HG03064 (cell line): ENCODE measurements around the gene ITM2A.

Experiments used
- ATAC-seq: cut with Tn5 transposase; IDR thresholded peaks from one replicate; pipeline ENCODE4 v1.9.1; 2021; ENCODE audit warnings: low read depth; ENCODE audit not compliant: unreplicated experiment

ITM2A gene

DNA sequence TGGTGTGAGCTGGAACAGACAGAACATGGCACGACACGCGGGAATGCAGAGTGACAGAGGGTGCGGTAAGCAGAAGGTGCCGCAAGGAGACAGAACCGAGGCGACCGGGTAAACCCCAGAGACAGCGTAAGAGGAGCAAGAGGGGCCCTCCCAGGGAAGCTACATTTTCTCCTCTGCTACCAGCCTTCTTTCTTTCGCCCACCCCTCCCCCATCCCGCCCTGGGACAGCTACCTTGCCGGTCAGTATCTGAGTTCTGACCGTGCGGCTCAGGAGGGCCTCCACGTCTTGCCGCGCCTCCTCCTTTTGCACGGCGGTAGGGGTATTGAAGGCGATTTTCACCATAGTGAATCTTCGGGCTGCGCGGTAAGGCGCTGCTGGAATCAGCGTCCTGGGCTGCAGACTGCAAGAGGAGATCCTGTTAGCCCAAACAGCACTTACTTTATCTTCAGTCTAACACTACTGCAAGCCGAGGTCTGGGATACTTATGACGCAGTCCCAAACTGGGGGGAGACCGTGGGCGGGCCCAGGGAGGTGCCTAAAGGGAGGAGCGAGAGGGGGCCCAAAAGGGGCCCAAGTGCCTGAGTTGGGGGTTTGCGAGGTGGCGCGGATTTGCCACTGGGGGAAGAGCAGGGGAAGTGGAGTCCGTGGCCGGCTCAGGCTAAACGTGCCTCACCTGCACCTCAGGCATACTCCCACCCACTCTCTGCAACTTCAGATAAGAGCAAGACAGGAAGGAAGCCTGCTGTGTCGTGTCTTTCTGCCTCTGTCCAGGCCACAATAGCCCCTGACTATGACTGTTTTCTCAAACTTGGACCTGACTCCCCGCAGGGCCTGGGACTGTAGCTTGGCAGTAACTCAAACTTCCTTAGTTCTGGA is at the start of gene ITM2A:
Gene ITM2A (minus strand): TSS at position 462 of the 877 bp plus-strand sequence. CDS start 119 bp downstream, at position 343.
- ATAC-seq = peak; percentile 50

DNA sequence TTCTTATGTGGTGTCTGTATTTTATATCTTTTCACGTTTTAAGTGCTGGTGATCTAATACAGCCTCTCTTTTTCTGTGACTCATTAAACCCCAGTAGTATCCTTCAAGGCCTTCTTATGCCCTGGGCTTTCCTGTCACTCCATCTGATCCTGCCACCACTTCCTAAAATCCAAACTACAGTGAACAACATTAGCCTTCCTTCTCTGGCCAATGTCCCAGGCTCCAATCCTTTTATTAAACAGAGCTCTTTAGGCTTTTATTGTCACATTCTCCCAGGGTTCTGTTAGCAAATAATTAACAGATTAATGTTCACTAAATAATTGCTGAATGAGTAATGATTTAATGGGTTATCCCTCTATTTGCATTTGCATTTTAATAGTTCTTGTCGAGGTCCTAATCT is 47.9 kb upstream of the ITM2A start:
- ATAC-seq = no peak

GRCh38 chrX:79413963-79414362 is 46.8 kb upstream of the ITM2A start:
- no peak for ATAC-seq

GRCh38 chrX:79412972-79413371 is 45.8 kb upstream of the ITM2A start:
- ATAC-seq = no peak

DNA sequence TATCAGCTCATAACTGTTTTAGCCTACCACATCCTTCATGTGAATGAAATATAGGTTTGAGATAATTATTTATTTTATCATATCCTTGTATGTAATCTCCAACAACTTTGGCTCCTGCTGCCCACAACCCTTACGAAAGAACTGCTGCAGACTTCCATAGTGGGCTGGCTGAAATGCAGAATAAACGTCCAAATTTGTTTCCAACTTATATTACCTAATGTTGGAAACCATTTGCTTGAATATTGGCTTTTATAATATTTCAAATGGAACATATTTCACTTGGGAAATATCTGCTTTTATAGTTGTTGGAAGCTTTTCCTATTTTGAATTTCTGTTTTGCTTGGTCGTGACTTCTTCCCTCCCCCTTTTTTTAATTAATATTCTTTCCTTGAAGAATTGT is 45.0 kb upstream of the ITM2A start:
- ATAC-seq = no peak

- no peak for ATAC-seq
These were observed 42.5 kb upstream of the ITM2A start for GRCh38 chrX:79409657-79410056.

DNA sequence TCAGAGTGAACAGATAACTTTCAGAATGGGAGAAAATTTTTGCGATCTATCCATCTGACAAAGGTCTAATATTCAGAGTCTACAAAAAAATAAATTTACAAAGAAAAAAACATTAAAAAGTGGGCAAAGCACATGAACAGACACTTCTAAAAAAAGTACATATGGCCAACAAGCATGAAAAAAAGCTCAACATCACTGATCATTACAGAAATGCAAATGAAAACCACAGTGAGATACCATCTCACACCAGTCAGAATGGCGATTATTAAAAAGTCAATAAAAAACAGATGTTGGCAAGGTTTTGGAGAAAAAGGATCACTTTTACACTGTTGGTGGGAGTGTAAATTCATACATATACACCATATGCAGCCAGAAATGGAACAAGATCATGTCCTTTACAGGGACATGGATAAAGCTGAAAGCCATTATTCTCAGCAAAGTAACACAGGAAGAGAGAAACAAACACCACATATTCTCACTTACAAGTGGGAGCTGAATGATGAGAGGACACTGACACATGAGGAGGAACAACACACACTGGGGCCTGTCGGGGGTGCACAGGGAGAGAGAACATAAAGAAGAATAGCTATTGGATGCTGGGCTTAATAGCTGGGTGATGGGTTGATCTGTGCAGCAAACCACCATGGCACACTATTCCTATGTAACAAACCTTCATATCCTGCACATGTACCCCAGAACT is 41.6 kb upstream of the ITM2A start:
- ATAC-seq = no peak

- ATAC-seq = no peak
These were observed 33.5 kb upstream of the ITM2A start for GRCh38 chrX:79400623-79401022.

DNA sequence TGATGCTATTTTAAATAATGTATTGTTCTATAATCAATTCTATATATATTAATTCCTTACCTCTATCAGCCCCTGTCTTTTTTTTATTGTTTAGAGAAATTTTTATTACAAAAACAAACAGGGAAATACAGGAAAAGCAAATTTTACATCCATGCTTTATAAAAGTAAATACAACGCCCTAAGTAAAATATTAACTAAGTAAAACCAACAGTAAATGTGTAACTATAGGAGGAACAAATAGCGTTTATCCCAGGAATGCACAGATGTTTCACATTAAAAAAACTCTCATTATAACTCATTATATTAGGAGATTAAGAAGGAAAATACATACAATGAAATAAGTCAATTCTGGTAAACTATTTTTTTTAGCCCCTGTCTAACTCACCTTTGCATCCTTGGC is 8.2 kb upstream of the ITM2A start:
- no peak for ATAC-seq

DNA sequence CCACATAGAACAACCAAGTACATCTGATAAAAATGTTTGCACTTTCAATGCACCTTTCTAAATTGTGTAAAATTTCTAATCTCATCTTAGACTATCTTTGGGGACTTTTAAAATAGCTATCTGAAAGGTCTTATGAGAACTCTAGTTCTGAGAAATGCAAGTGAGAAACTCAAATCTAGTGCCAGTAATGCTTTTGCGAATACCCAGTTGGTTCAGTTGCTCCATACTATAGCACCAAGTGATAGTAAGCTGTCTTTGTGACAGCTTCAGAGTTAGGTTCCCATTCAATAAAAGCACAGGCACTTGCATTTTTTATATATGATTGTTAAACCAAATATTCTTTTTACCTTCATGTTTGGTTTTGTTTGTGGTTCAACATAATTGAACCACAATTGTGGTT is 4.5 kb upstream of the ITM2A start:
- ATAC-seq = no peak

- ATAC-seq = no peak
These were observed 4.0 kb upstream of the ITM2A start for GRCh38 chrX:79371101-79371500.

DNA sequence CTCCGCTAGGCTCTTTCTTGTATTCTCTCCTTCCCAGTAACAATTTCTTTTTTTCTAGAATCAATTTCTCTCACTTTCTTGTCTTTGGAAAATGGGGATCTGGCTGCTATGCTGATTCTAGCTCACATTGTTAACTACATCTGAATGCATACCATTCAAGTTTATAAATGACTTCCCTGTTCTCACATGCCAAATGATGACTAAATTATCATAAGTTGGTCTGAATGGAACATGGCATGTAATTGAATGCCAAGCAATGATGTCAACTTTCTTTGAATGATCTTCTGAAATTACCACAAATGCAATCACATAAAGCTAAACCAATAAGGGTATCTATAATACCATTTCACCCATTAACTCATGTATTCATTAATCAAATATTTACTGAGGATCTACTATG is 2.7 kb upstream of the ITM2A start:
- ATAC-seq = no peak

DNA sequence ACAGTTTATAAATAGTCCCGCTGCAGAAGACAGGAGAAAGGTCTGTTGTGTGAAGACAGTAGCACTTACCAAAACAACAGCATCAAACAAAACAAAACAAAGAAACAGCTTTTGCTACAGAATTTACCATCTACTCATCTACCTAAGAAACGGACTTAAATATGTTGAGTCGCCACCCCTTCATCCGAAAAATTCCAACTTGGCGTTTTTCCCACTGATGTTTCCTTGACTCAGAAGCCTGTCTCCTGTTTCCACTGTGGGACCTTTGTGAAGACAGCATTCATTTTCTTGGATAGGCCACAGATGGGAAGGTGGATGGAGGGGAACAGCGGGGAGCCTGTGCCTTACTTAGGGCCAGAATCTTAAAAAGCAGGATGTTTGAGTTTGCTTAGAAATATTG is 1.3 kb upstream of the ITM2A start:
- no peak for ATAC-seq

GRCh38 chrX:79367907-79368306 is 773 bp upstream of the ITM2A start:
- ATAC-seq = no peak

- peak; percentile 29 for ATAC-seq
These were observed 620 bp downstream of the ITM2A start for GRCh38 chrX:79366556-79366872.

- no peak for ATAC-seq
These were observed 1.5 kb downstream of the ITM2A start for GRCh38 chrX:79365591-79365990.

GRCh38 chrX:79364306-79364705 is 2.8 kb downstream of the ITM2A start:
- no peak for ATAC-seq

DNA sequence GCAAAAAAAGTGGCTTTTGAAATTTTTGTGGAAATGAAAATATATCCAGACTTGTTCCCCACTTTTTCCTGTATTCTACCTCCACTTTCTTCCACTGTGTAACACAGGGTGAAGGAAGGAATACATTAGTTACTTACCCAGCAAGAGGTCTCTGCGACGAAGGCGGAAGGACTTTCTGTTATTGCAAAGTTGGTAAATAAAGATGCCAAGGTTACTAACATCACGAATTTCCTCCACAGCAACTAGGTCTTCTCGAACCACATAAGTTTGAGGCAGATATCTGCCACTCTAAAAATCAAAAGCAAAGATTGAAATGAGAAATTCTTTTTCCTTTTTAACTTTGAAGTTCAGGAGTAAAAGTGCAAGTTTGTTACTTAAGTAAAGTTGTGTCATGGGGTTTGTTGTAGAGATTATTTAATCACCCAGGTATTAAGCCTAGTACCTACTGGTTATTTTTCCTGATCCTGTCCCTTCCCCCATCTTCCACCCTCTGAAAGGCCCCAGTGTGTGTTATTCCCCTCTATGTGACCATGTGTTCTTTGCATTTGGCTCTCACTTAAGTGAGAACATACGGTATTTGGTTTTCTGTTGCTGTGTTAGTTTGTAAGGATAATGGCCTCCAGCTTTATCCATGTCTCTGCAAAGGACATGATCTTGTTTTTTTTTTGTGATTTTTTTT is 5.8 kb downstream of the ITM2A start:
- no peak for ATAC-seq

GRCh38 chrX:79336869-79337815 is 30.0 kb downstream of the ITM2A start:
- ATAC-seq = no peak

DNA sequence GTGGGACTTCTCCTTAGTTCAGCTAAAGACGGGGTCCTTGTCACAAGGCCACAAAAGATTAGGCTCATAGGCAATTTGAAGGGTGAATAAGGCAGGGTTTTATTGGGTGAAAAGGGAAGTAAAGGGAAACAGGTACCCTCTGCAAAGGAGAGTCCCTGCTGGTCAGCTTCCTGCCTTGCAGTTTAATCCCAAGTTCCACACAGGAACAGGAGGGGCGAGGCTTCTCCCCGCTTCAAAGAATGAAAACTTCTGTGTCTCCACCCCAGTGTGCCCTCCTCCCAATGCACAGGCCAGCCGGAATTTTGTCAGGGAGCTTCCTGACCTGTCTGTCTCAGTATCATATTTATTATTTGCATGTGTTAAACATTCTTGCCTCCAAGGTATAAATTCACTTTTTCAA is 37.1 kb downstream of the ITM2A start:
- no peak for ATAC-seq
